ENCODE results near the gene GPR26.

Gene GPR26

GRCh38 chr10:123665491-123666286 is 466 bp upstream of the GPR26 start:
- no peak for TF ChIP-seq CTCF (IDR thresholded peaks at IDR 0.05; ENCODE audit: low read depth, low read length, missing control alignments)
- no peak for DNase-seq (ENCODE audit: low read depth)
- H3K4me3 ChIP-seq (ENCODE audit: low read depth, low read length): no peak overlapping the region

- H3K4me3 ChIP-seq (ENCODE audit: low read depth, low read length): no peak overlapping the region
- no peak for DNase-seq (ENCODE audit: low read depth)
- TF ChIP-seq CTCF (IDR thresholded peaks at IDR 0.05; ENCODE audit: low read depth, low read length, missing control alignments): no peak
These were observed 3.7 kb downstream of the GPR26 start for GRCh38 chr10:123669886-123670285.

- no peak for DNase-seq (ENCODE audit: low read depth)
- no peak for TF ChIP-seq CTCF (IDR thresholded peaks at IDR 0.05; ENCODE audit: low read depth, low read length, missing control alignments)
- H3K4me3 ChIP-seq (ENCODE audit: low read depth, low read length): no peak overlapping the region
These were observed 7.0 kb downstream of the GPR26 start for GRCh38 chr10:123673198-123673597.

GRCh38 chr10:123674741-123675140 is 8.6 kb downstream of the GPR26 start:
- TF ChIP-seq CTCF (IDR thresholded peaks at IDR 0.05; ENCODE audit: low read depth, low read length, missing control alignments): no peak
- no peak overlapping the region for H3K4me3 ChIP-seq (ENCODE audit: low read depth, low read length)
- no peak for DNase-seq (ENCODE audit: low read depth)

- no peak overlapping the region for H3K4me3 ChIP-seq (ENCODE audit: low read depth, low read length)
- TF ChIP-seq CTCF (IDR thresholded peaks at IDR 0.05; ENCODE audit: low read depth, low read length, missing control alignments): no peak
- no peak for DNase-seq (ENCODE audit: low read depth)
These were observed 9.7 kb downstream of the GPR26 start for GRCh38 chr10:123675811-123676210.

GRCh38 chr10:123677556-123677955 is 11.4 kb downstream of the GPR26 start:
- TF ChIP-seq CTCF (IDR thresholded peaks at IDR 0.05; ENCODE audit: low read depth, low read length, missing control alignments): no peak
- no peak for DNase-seq (ENCODE audit: low read depth)
- no peak overlapping the region for H3K4me3 ChIP-seq (ENCODE audit: low read depth, low read length)

- no peak for DNase-seq (ENCODE audit: low read depth)
- no peak for TF ChIP-seq CTCF (IDR thresholded peaks at IDR 0.05; ENCODE audit: low read depth, low read length, missing control alignments)
- H3K4me3 ChIP-seq (ENCODE audit: low read depth, low read length): no peak overlapping the region
These were observed 12.2 kb downstream of the GPR26 start for GRCh38 chr10:123678376-123678775.
